T follicular helper cell (primary cell): Measurements from ENCODE around the gene GPM6B.
"Not testable (repeated sequence)": the region's sequence is repeated elsewhere in the genome, so short reads cannot be mapped to it uniquely, and the experiment has no call there.

ENCODE experiments used
- DNase-seq: peaks from one replicate; pipeline ENCODE4 v3.0.0-alpha.2; 2020; ENCODE audit warnings: low read depth

GPM6B gene

GRCh38 chrX:13764281-13764680, 52.6 kb downstream of the GPM6B start:
- no peak for DNase-seq

- no peak for DNase-seq
Measured at GRCh38 chrX:13763489-13763888, 53.4 kb downstream of the GPM6B start.

GRCh38 chrX:13761606-13762414, 55.1 kb downstream of the GPM6B start:
- no peak for DNase-seq

- DNase-seq, result no peak
Measured at GRCh38 chrX:13760426-13760825, 56.5 kb downstream of the GPM6B start.

- DNase-seq, result no peak
Measured at GRCh38 chrX:13759152-13759718, 57.7 kb downstream of the GPM6B start.

- DNase-seq, result no peak
Measured at GRCh38 chrX:13756381-13756780, 60.5 kb downstream of the GPM6B start.

GRCh38 chrX:13755254-13755653, 61.6 kb downstream of the GPM6B start:
- DNase-seq, result no peak

- no peak for DNase-seq
Measured at GRCh38 chrX:13754765-13755164, 62.1 kb downstream of the GPM6B start.

GRCh38 chrX:13752646-13753045, 64.2 kb downstream of the GPM6B start:
- DNase-seq, result no peak

GRCh38 chrX:13752141-13752540, 64.8 kb downstream of the GPM6B start:
- no peak for DNase-seq

- DNase-seq, result no peak
Measured at GRCh38 chrX:13750812-13751211, 66.1 kb downstream of the GPM6B start.

GRCh38 chrX:13750204-13750603, 66.7 kb downstream of the GPM6B start:
- no peak for DNase-seq

GRCh38 chrX:13748486-13748885, 68.4 kb downstream of the GPM6B start:
- no peak for DNase-seq

- peak; percentile 19 for DNase-seq
Measured at GRCh38 chrX:13747836-13748235, 69.1 kb downstream of the GPM6B start.

- peak; percentile 13 for DNase-seq
Measured at GRCh38 chrX:13742397-13743176, 74.3 kb downstream of the GPM6B start.

- DNase-seq, result no peak
Measured at GRCh38 chrX:13741695-13742094, 75.2 kb downstream of the GPM6B start.

GRCh38 chrX:13734278-13735172, 82.4 kb downstream of the GPM6B start, which contains the start of the genes OFD1 and TRAPPC2:
Gene OFD1, plus strand, starts transcription at chrX:13734748. Its CDS starts 324 bp downstream, at chrX:13735072.
Gene TRAPPC2, minus strand, starts transcription at chrX:13734620. Its CDS starts 14,657 bp downstream, at chrX:13719963.
- peak; percentile 87 for DNase-seq

- no peak for DNase-seq
Measured at GRCh38 chrX:13733506-13733905, 83.4 kb downstream of the GPM6B start.

- DNase-seq, result no peak
Measured at GRCh38 chrX:13732246-13733067, 84.4 kb downstream of the GPM6B start.

- DNase-seq, result not testable (repeated sequence)
Measured at GRCh38 chrX:13730523-13730922, 86.4 kb downstream of the GPM6B start.

GRCh38 chrX:13726583-13726982, 90.3 kb downstream of the GPM6B start:
- DNase-seq, result not testable (repeated sequence)
